Fibroblast of the aortic adventitia (primary cell): Measurements from ENCODE around the gene KIF21A. TPM values are rescaled to one million over a fixed set of nuclear protein-coding genes. Genes with fewer than 3 reads are reported as not detected.

Source experiments
- DNase-seq: peaks from one replicate; pipeline ENCODE4 v3.0.0-alpha.2; 2010; ENCODE audit warnings: low read depth
- H3K4me3 ChIP-seq: 2 replicates; pipeline ENCODE4 v1.5.1; 2011; ENCODE audit warnings: low read depth, mild to moderate bottlenecking, control low read depth, low read length, moderate library complexity
- total RNA-seq: library from RNA; depleted of rRNA; stranded (reverse); fragments of >200 nt; gene quantifications from 2 replicates; pipeline ENCODE4 v1.2.3, GENCODE V29; 2012; ENCODE audit warnings: low replicate concordance
- TF ChIP-seq, protein P1 (sequence below): IDR thresholded peaks from 2 replicates; pipeline ENCODE4 v1.5.1; 2011; ENCODE audit warnings: mild to moderate bottlenecking, low read length, control low read depth, inconsistent platforms; ENCODE audit not compliant: insufficient read depth

KIF21A gene
- total RNA-seq, 1 donor = 10.8 TPM

DNA sequence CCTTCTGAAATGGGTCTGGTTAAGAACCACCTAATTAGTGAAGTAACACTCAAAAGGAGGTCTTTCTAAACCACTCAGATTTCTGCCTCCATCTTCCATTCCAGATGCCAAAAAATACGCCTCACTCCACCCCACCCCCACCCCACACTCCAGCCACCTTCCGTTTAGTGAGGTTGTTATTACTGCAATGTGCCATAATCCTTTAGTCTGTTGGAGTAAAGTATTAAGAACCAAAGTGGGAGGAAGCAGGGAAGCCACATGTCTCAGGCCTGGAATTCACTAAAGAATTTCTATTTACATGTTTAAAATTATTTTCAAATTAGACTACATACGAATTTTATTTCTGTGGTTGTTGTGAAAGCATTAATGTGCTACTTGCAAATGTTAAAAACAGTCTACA, 7.4 kb downstream of the KIF21A start:
- TF ChIP-seq, protein P1, sequence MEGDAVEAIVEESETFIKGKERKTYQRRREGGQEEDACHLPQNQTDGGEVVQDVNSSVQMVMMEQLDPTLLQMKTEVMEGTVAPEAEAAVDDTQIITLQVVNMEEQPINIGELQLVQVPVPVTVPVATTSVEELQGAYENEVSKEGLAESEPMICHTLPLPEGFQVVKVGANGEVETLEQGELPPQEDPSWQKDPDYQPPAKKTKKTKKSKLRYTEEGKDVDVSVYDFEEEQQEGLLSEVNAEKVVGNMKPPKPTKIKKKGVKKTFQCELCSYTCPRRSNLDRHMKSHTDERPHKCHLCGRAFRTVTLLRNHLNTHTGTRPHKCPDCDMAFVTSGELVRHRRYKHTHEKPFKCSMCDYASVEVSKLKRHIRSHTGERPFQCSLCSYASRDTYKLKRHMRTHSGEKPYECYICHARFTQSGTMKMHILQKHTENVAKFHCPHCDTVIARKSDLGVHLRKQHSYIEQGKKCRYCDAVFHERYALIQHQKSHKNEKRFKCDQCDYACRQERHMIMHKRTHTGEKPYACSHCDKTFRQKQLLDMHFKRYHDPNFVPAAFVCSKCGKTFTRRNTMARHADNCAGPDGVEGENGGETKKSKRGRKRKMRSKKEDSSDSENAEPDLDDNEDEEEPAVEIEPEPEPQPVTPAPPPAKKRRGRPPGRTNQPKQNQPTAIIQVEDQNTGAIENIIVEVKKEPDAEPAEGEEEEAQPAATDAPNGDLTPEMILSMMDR = no peak
- no peak overlapping the region for H3K4me3 ChIP-seq
- DNase-seq = no peak

DNA sequence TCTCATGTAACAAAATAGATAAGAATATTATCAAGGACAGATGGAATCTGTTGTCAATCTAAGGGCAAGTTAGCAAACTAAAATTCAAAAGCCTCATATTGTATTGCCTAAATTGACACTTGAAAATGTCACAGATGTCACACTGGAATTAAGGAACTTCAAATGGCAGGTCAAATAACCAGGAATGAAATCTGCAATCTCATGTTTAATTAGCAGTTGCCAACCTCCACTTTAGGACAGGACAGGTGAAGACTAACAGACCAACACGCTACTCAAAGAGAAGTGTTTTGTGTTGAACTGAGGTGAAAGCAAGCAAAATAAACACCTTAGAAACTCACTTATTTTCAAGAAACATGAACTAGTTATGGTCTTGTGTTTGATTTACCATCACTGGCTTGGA, 11.1 kb downstream of the KIF21A start:
- DNase-seq = no peak
- H3K4me3 ChIP-seq = no peak overlapping the region
- TF ChIP-seq, protein P1 = no peak

DNA sequence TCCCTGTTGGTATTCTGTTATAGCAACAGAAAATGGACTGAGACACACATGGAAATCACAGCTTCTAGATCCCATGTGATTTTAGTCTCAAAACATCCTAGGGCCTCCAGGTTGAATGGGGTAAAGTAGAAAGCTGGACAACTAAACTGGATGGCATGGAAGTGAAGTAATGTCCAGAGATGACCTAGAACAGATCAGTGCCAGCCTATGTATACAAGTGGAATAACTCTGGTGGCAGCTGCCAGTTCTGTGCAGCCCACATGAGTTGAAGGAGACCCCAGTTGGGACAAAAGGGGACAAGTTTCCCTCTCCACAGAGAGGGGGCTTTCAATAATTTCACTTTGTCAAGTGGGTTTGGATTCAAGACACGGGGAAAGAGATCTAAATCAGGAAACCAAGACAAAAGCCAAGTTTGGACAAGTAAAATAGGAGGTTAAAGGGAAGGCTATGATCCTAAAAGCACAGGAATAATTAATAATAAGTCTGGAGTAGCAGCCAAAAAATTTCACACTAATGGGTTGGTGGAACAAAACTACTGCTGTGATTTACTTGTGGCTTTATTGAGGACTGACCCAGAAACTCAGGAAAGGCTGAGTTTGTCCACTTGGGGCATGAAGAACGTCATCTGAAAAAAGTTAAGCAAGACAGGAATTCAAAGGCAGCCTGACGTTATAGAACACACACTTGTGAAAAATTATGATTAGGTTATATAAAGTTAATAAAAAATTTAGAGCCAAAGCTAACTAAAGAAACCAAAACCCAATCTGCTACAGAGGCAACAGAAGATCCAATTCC, 11.7 kb downstream of the KIF21A start:
- no peak for DNase-seq
- TF ChIP-seq, protein P1 = no peak
- no peak overlapping the region for H3K4me3 ChIP-seq

DNA sequence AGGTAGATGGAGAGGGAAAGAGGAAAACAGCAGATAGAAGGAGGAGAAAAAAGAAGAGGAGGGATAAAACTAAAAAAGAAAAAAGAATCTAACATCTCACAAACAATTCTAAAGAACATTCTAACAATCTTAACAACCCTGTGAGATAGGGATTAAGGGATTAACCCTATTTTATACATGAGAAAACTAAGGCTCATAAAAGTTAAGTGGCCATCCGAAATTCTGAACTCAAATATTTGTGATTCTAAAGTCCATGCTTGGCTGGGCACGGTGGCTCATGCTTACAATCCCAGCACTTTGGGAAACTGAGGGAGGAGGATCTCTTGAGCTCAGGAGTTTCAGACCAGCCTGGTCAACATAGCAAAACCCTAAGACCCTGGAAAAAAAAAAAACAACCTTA, 13.1 kb downstream of the KIF21A start:
- no peak for DNase-seq

DNA sequence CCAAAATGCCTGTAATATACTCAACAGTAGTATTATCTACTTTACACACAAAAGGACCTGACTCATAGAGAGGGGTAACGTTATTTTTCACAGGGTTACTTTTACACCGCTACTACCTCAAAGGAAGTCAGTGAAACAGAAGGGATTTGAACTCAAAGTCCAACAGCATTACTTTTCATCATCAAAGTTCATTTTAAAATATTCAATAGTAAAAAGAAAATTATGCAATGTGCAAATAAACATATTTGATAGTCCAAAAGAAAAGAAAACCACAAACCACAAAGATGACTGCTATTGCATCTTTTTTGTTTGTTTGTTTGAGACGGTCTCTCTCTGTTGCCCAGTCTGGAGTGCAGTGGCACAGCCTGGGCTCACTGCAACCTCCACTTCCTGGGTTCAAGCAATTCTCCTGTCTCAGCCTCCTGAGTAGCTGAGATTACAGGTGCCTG, 15.5 kb downstream of the KIF21A start:
- no peak overlapping the region for H3K4me3 ChIP-seq
- TF ChIP-seq, protein P1 = no peak
- DNase-seq = no peak

More for the DNA sequence above, 13.1 kb downstream of the KIF21A start:
- no peak overlapping the region for H3K4me3 ChIP-seq
- TF ChIP-seq, protein P1 = no peak

DNA sequence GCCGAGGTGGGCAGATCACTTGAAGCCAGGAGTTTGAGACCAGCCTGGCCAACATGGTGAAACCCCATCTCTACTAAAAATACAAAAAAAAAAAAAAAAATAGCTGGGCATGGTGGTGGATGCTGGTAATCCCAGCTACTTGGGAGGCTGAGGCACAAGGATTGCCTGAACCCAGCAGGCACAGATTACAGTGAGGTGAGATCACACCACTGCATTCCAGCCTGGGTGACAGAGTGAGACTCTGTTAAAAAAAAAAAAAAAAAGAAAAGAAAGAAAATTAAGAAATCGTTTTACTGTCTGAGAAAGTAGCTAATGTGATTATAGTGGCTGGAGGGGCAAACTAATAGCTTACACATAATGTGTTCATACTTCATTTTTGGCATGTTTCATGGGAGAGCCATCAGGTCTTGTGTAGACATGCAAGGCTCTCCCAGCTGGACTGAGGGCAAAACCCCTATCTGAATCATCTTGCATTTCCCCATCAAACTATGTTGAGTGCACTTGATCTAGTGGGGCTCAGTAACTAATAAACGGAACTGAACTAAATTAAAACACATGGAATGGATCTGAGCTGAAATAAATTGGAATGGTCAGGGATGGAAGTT, 16.2 kb downstream of the KIF21A start:
- no peak overlapping the region for H3K4me3 ChIP-seq
- TF ChIP-seq, protein P1 = no peak
- peak; percentile 30 for DNase-seq

DNA sequence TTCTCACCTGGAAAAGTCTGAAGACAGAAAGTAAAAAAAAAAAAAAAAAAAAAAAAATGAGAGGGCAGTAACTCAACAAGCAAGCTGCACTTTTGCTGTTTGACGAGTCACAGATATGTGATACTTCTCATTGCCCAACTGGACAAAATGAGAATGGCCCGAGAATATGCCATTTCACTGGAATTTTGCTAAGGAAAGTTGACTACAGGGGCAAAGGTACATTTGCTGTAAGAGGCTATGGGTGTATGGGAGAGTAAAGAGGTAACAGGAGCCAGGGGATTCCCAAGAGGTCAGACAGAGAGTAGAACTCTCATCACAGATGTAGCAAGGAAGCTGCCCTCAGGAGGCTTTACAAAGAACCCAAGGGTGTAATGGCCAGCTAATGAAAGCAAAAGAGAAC, 22.9 kb downstream of the KIF21A start:
- TF ChIP-seq, protein P1 = no peak
- no peak for DNase-seq

More for the DNA sequence above, 22.9 kb downstream of the KIF21A start:
- H3K4me3 ChIP-seq = no peak overlapping the region
